Caco-2 (cell line): ENCODE measurements around the gene FAM98C. TPM values are rescaled to one million over a fixed set of nuclear protein-coding genes. Genes with fewer than 3 reads are reported as not detected.

Experiments
- Bru-seq: library from RNA; stranded (reverse); fragments of 400-500 nt; gene quantifications from one replicate; lab custom pipeline; 2021; lab: Mats Ljungman, UMichigan
- BruChase-seq, 2 experiments: library from RNA; stranded (reverse); fragments of 400-500 nt; gene quantifications; one replicate each; lab custom pipeline; 2021; lab: Mats Ljungman, UMichigan
- BruUV-seq: library from RNA; stranded (reverse); fragments of 400-500 nt; replicated peaks from 2 replicates; lab custom pipeline; 2021; lab: Mats Ljungman, UMichigan
- CTCF ChIA-PET: fragments of 300-600 bp; sonication (Branson Sonifier 250); formaldehyde crosslinking; loops from one replicate; lab custom pipeline; 2022; ENCODE audit warnings: antibody characterized with exemption; lab: Charles Lee
- POLR2A ChIA-PET: fragments of 300-600 bp; sonication (Branson Sonifier 250); formaldehyde crosslinking; loops from one replicate; lab custom pipeline; 2022; ENCODE audit warnings: antibody characterized with exemption; lab: Charles Lee
- DNase-seq, 2 experiments: peaks; one replicate each; pipeline versions ENCODE4 v3.0.0 to v3.0.0-alpha.2; 2020 to 2022
- H3K27me3 ChIP-seq: replicated peaks from 2 replicates; pipeline ENCODE4 v1.6.0; 2011; ENCODE audit warnings: low read length; ENCODE audit not compliant: control insufficient read depth, insufficient read depth
- H3K36me3 ChIP-seq: 2 replicates; pipeline ENCODE4 v1.5.1; 2011; ENCODE audit warnings: low read length; ENCODE audit not compliant: control insufficient read depth, insufficient read depth
- H3K4me1 ChIP-seq: fragments of 250-450 bp; sonication (Bioruptor Pico); 2 replicates; pipeline ENCODE4 v1.5.1; 2020; ENCODE audit warnings: mild to moderate bottlenecking
- H3K4me3 ChIP-seq: 2 replicates; pipeline ENCODE4 v1.5.1; 2011; ENCODE audit warnings: low read depth, mild to moderate bottlenecking, control low read depth, low read length
- H3K9me3 ChIP-seq: fragments of 250-450 bp; sonication (Bioruptor Pico); 2 replicates; pipeline ENCODE4 v1.5.1; 2020; ENCODE audit warnings: mild to moderate bottlenecking, moderate library complexity
- H3K27ac Mint-ChIP-seq: one replicate; pipeline ENCODE4 v1.8.0; 2022; ENCODE audit warnings: mixed read lengths; ENCODE audit not compliant: unreplicated experiment
- H3K27me3 Mint-ChIP-seq: one replicate; pipeline ENCODE4 v1.8.0; 2022; ENCODE audit warnings: mixed read lengths; ENCODE audit not compliant: insufficient read depth, unreplicated experiment
- H3K36me3 Mint-ChIP-seq: one replicate; pipeline ENCODE4 v1.8.0; 2022; ENCODE audit warnings: mild to moderate bottlenecking, mixed read lengths; ENCODE audit not compliant: insufficient read depth, unreplicated experiment
- H3K4me1 Mint-ChIP-seq: one replicate; pipeline ENCODE4 v1.8.0; 2022; ENCODE audit warnings: low read depth, mixed read lengths; ENCODE audit not compliant: unreplicated experiment
- H3K4me3 Mint-ChIP-seq: one replicate; pipeline ENCODE4 v1.8.0; 2022; ENCODE audit warnings: mild to moderate bottlenecking, moderate library complexity, mixed read lengths; ENCODE audit not compliant: unreplicated experiment
- H3K9me3 Mint-ChIP-seq: one replicate; pipeline ENCODE4 v1.8.0; 2022; ENCODE audit warnings: mixed read lengths; ENCODE audit not compliant: unreplicated experiment
- intact Hi-C: fragments of 100-400 bp; cut with micrococcal nuclease; formaldehyde crosslinking; loops from one replicate; pipeline ENCODE4 v1.10.0; 2022; ENCODE audit not compliant: unreplicated experiment
- long read RNA-seq: library from polyadenylated mRNA; stranded (forward); transcript quantifications from one replicate; pipeline ENCODE4 v2.0.0, GENCODE V29; 2022
- total RNA-seq: library from RNA; stranded (reverse); gene quantifications from 2 replicates; pipeline ENCODE4 v1.2.3, GENCODE V29; 2022
- TF ChIP-seq, protein P1 (sequence below), 2 experiments: fragments of 200-600 bp in 1 of 2; IDR thresholded peaks; 1 replicate in 1 of 2; 2 replicates in 1 of 2; pipeline versions ENCODE4 v1.5.1 to v1.8.0; 2011 to 2022; ENCODE audit warnings: antibody characterized with exemption in 1 of 2, control low read depth in 1 of 2, inconsistent platforms in 1 of 2, low read depth in 1 of 2, low read length in 1 of 2, mild to moderate bottlenecking in 1 of 2, moderate library complexity in 1 of 2; ENCODE audit not compliant: insufficient read depth in 1 of 2, severe bottlenecking in 1 of 2, unreplicated experiment in 1 of 2

The FAM98C gene
- total RNA-seq (17.3 and 19.7 TPM in 2 replicates), Bru-seq, nascent RNA (percentile 53 among the genes with signal in this experiment), BruChase-seq, experiment 1, labeled RNA remaining after a 2-hour chase (percentile 59 among the genes with signal in this experiment), BruChase-seq, experiment 2, labeled RNA remaining after a 6-hour chase (percentile 55 among the genes with signal in this experiment)
- long read RNA-seq, transcript FAM98C-201 (8 exons, 1,271 nt) = major isoform, 8 of 20 reads
- long read RNA-seq, partial matches to known transcripts = 8 of 20 reads
- long read RNA-seq, other reads (novel, unspliced or antisense) = 4 of 20 reads

DNA sequence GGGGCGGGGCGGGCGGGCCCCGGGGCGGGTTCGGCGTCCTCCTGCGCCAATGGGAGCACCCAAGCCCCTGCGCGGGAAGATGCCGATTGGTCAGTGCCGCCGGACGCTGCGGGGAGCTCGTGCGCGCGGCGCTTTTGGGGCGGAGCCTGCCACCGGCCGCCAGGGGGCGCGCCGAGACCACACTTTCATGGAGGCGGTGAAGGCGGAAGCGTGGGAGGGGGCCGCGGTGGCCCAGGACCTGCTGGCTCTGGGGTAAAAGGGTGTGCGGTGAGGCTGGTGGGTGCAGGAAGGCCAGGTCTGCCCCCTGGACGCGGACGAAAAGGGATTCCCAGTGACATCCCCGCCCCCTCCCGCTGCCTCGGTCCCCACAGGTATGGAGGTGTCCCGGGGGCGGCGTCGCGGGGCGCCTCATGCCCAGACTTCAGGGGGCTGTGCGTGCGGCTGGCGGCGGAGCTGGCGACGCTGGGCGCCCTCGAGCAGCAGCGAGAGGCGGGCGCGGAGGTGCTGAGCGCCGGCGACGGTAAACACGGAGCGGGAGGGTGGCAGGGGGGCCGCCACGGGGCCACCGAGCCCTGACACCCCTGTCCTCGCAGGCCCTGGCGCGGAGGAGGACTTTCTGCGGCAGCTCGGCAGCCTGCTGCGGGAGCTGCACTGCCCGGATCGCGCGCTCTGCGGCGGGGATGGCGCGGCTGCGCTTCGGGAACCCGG is at the start of gene FAM98C:
Gene FAM98C (plus strand): TSS at position 127 of the 708 bp plus-strand sequence. CDS start 61 bp downstream, at position 188.
- Histone ChIP-seq H3K27me3 (no peaks in the 10 kb centered on the region), H3K36me3 (no peaks in the 10 kb centered on the region), H3K4me3 (peak within 1 kb of the TSS; percentile 96), H3K9me3 (no peaks in the 10 kb centered on the region), H3K4me1 (peaks cover 10% of the 10 kb centered on the region; the same call in 1 of the 2 replicates)
- Mint-ChIP-seq H3K27me3 (peaks cover 5% of the 10 kb centered on the region), H3K27ac (peak within 1 kb of the TSS; percentile 97), H3K9me3 (no peaks in the 10 kb centered on the region), H3K4me3 (peak within 1 kb of the TSS; percentile 99), H3K4me1 (no peaks in the 10 kb centered on the region), H3K36me3 (peaks cover 36% of the 10 kb centered on the region)
- ChIA-PET POLR2A (interaction anchor here (0.6 to 1.9 kb wide), 14 partner anchors 9 to 1754 kb away, joined by 3 to 26 read pairs (median 7); partner anchors contain the start of genes ACTN4, ECH1, EIF3K and GGN), CTCF (interaction anchor here (0.5 to 2.3 kb wide), 71 partner anchors 10 to 664 kb away, joined by 3 to 58 read pairs (median 5); partner anchors contain the start of genes ACTN4, CATSPERG, EIF3K and FBXO17)
- intact Hi-C loops = loop anchor here (1.0 to 2.0 kb wide), 5 partner anchors 15 to 231 kb away; partner anchors contain the start of genes GGN and SPRED3
- peak; percentile 98 to 99 for DNase-seq
- TF ChIP-seq, protein P1, sequence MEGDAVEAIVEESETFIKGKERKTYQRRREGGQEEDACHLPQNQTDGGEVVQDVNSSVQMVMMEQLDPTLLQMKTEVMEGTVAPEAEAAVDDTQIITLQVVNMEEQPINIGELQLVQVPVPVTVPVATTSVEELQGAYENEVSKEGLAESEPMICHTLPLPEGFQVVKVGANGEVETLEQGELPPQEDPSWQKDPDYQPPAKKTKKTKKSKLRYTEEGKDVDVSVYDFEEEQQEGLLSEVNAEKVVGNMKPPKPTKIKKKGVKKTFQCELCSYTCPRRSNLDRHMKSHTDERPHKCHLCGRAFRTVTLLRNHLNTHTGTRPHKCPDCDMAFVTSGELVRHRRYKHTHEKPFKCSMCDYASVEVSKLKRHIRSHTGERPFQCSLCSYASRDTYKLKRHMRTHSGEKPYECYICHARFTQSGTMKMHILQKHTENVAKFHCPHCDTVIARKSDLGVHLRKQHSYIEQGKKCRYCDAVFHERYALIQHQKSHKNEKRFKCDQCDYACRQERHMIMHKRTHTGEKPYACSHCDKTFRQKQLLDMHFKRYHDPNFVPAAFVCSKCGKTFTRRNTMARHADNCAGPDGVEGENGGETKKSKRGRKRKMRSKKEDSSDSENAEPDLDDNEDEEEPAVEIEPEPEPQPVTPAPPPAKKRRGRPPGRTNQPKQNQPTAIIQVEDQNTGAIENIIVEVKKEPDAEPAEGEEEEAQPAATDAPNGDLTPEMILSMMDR (IDR thresholded peaks at IDR 0.05; ENCODE audit: insufficient read depth in 1 of 2, low read depth in 1 of 2, low read length in 1 of 2, severe bottlenecking in 1 of 2, unreplicated experiment in 1 of 2) = peak; percentile 71 to 97
- no TSS peak for BruUV-seq

GRCh38 chr19:38355728-38356725 is 46.9 kb upstream of the FAM98C start:
- TF ChIP-seq, protein P1 (IDR thresholded peaks at IDR 0.05; ENCODE audit: insufficient read depth in 1 of 2, low read depth in 1 of 2, low read length in 1 of 2, severe bottlenecking in 1 of 2, unreplicated experiment in 1 of 2) = no peak
- no peaks in the 10 kb centered on the region for H3K9me3 Mint-ChIP-seq
- BruUV-seq = no TSS peak
- Histone ChIP-seq H3K27me3 (peaks cover 7% of the 10 kb centered on the region), H3K9me3 (no peaks in the 10 kb centered on the region), H3K4me1 (peaks cover 6% of the 10 kb centered on the region; the same call in 1 of the 2 replicates), H3K36me3 (no peaks in the 10 kb centered on the region), H3K4me3 (no peak overlapping the region)
- intact Hi-C loops = no loop called here
- H3K4me1 Mint-ChIP-seq = peaks cover 24% of the 10 kb centered on the region
- H3K27ac Mint-ChIP-seq = no peak overlapping the region
- H3K36me3 Mint-ChIP-seq = peaks cover 16% of the 10 kb centered on the region
- ChIA-PET POLR2A (no interaction called here), CTCF (no interaction called here)
- peaks cover 18% of the 10 kb centered on the region for H3K27me3 Mint-ChIP-seq
- DNase-seq = peak in 1 of 2 experiments; percentile 34
- H3K4me3 Mint-ChIP-seq = peak overlapping the region; percentile 30
